Right ventricle myocardium superior (tissue), 1 donor: ENCODE results near the gene FAM171A2. TPM values are rescaled to one million over a fixed set of nuclear protein-coding genes. Genes with fewer than 3 reads are reported as not detected.
A peak's percentile ranks its signal among the peaks of the same experiment; 100 is the strongest.
"Not testable (repeated sequence)": the region's sequence is repeated elsewhere in the genome, so short reads cannot be mapped to it uniquely, and the experiment has no call there.

ENCODE experiments used
- ATAC-seq: fragments of 200-7000 bp; cut with Tn5 transposase; one replicate; pipeline ENCODE4 v1.9.1; 2020; ENCODE audit warnings: mild to moderate bottlenecking; ENCODE audit not compliant: poor library complexity
- DNase-seq: peaks from one replicate; pipeline ENCODE4 v3.0.0-alpha.2; 2020
- intact Hi-C: fragments of 100-400 bp; cut with DNase I; formaldehyde crosslinking; loops from one replicate; pipeline ENCODE4 v1.11.2; 2022
- total RNA-seq: library from RNA; stranded (reverse); fragmentation: NEBNext Ultra II Directional; extraction: Animal tissue kit (Norgen Biotek cat#: 25700); gene quantifications from one replicate; pipeline ENCODE4 v1.2.1, GENCODE V29; 2021
- donor health status: DM: no; HTN: yes; CAD: no; lungs with severe emphysema.

FAM171A2 gene
- total RNA-seq, 1 donor from 2014 or later: 0.62 TPM

DNA sequence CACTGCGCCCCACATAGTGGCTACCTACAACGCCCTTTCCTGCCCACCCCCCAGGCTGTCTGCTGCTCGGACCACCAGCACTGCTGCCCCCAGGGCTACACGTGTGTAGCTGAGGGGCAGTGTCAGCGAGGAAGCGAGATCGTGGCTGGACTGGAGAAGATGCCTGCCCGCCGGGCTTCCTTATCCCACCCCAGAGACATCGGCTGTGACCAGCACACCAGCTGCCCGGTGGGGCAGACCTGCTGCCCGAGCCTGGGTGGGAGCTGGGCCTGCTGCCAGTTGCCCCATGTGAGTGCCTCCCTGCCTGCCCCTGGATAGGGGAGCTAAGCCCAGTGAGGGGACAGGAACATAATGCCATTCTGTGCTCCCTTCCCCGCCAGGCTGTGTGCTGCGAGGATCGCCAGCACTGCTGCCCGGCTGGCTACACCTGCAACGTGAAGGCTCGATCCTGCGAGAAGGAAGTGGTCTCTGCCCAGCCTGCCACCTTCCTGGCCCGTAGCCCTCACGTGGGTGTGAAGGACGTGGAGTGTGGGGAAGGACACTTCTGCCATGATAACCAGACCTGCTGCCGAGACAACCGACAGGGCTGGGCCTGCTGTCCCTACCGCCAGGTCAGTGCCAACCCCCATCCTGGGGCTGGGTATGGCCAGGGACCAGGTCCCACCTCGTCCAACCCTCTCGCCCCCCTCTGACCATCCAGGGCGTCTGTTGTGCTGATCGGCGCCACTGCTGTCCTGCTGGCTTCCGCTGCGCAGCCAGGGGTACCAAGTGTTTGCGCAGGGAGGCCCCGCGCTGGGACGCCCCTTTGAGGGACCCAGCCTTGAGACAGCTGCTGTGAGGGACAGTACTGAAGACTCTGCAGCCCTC, 11.5 kb downstream of the FAM171A2 start:
- DNase-seq (no peak), ATAC-seq (no peak)
- intact Hi-C loops: no loop called here

DNA sequence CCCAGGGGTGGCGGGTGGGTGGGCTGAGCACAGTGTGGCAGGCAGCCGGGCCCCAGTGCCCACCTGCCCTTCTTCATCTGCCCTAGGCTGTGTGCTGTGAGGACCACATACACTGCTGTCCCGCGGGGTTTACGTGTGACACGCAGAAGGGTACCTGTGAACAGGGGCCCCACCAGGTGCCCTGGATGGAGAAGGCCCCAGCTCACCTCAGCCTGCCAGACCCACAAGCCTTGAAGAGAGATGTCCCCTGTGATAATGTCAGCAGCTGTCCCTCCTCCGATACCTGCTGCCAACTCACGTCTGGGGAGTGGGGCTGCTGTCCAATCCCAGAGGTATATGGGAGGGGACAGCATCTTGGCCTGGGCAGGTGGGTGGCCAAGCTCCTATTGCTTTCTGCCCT, 12.2 kb downstream of the FAM171A2 start:
- DNase-seq (no peak), ATAC-seq (no peak)

DNA sequence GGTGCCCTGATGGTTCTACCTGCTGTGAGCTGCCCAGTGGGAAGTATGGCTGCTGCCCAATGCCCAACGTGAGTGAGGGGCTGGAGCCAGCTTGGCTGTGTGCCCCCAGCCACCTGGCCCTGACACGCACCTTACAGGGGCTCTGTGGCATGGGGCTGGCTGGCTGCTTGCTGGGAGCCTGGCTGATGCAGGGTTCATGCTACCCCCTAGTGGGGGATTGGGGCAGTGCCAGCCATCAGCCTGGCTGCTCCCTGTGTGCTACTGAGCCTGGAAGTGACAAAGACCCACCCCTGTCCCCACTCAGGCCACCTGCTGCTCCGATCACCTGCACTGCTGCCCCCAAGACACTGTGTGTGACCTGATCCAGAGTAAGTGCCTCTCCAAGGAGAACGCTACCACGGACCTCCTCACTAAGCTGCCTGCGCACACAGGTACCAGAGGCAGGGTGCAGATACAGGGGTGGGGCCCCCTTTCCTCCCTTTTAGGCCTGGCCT, 12.9 kb downstream of the FAM171A2 start:
- intact Hi-C loops: no loop called here
- DNase-seq (peak; percentile 79), ATAC-seq (peak; percentile 65)

More for the DNA sequence above, 12.2 kb downstream of the FAM171A2 start:
- intact Hi-C loops: no loop called here

DNA sequence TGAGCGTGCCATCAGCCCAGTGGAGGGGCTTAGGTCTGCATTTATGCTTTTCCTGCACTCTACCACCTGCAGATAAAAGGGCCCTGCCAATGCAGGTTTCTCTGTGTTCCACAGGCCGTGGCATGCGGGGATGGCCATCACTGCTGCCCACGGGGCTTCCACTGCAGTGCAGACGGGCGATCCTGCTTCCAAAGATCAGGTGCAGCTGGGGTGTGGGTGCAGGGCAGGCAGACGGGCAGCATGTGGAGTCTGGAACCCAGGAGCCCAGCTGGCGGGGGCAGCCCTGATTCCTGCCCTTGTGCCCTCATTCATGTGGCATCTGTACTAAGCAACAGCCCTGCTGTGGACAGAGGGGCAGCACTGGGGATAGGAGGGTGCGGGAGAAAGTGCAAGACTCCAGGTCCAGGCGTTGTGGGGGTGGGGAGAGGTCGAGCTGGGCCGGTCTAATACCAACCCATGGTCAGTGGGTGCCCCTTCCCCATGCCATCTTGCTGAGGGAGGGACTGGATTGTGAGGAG, 14.0 kb downstream of the FAM171A2 start:
- DNase-seq (no peak), ATAC-seq (no peak)
- intact Hi-C loops: loop anchor here (10.0 kb wide), 1 partner anchor 205 kb away; the partner anchor contains the start of gene HROB

DNA sequence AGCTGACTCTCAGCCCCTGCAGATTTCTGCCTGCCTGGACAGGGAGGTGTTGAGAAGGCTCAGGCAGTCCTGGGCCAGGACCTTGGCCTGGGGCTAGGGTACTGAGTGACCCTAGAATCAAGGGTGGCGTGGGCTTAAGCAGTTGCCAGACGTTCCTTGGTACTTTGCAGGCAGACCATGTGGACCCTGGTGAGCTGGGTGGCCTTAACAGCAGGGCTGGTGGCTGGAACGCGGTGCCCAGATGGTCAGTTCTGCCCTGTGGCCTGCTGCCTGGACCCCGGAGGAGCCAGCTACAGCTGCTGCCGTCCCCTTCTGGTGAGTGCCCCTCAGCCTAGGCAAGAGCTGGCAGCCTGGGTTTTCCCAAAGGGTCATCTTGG, 14.7 kb downstream of the FAM171A2 start:
- no peak for ATAC-seq
- intact Hi-C loops: loop anchor here (10.0 kb wide), 1 partner anchor 204 kb away; the partner anchor contains the start of gene HROB
- DNase-seq: no peak

DNA sequence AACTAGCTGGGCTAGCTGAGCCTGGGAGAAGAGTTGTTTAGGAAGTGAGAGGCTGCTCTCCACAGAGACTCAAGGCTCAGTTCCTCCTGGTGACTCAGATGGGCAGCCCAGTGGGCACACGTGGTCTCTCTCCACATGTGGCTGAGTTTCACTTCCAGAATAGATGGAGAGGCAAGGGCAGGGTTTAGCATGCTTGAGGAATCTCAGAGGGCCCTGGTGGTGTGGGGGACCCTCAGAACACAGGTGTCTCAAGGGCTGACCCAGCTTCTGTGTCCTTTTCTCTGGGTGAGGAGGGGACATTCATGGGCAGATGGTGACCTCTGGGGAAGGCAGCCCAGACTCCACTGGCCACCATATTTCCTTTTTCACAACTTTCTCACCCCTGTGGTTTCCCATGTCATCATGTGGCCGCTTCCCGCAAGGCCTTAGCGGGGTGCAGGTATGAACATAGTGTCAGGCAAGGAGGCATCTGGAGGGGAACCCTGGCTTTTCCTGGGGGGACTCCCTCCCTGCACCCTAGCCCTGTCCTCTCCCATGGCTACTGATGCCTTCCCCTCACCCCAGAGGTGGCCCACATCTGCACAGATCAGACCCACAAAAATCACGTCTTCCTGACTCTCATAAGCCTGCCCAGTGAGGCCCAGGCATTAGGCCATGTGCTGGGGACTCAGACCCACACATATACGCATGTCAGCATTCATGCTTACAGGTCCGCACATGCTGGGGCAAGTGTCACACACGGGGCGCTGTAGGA, 15.2 kb downstream of the FAM171A2 start:
- no peak for ATAC-seq
- intact Hi-C loops: loop anchor here (10.0 kb wide), 1 partner anchor 204 kb away; the partner anchor contains the start of gene HROB
- no peak for DNase-seq

DNA sequence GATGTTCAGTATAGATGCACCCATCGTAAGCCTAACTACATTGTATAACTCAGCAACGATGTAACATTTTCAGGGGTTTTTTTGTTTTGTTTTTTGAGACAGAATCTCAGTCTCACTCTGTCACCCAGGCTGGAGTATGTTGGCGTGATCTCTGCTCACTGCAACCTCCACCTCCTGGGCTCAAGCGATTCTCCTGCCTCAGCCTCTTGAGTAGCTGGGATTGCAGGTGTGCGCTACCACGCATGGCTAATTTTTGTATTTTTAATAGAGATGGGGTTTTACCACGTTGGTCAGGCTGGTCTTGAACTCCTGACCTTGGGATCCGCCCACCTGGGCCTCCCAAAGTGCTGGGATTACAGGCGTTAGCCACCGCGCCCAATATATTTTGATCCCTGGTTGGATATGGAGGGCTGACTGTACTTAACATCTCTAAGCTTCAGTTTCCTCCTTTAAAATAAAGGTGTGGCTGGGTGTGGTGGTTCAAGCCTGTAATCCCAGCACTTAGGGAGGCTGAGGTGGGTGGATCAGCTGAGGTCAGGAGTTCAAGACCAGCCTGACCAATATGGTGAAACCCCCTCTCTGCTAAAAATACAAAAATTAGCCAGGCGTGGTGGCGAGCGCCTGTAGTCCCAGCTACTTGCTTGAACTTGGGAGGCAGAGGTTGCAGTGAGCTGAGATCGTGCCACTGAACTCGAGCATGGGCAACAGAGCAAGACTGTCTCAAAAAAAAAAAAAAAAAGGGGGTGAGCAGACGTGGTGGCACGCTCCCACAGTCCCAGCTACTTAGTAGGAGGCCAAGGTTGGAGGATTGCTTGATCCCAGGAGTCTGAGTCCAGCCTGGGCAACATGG, 16.2 kb downstream of the FAM171A2 start:
- intact Hi-C loops: loop anchor here (10.0 kb wide), 1 partner anchor 203 kb away; the partner anchor contains the start of gene HROB
- ATAC-seq, DNase-seq: not testable (repeated sequence)

DNA sequence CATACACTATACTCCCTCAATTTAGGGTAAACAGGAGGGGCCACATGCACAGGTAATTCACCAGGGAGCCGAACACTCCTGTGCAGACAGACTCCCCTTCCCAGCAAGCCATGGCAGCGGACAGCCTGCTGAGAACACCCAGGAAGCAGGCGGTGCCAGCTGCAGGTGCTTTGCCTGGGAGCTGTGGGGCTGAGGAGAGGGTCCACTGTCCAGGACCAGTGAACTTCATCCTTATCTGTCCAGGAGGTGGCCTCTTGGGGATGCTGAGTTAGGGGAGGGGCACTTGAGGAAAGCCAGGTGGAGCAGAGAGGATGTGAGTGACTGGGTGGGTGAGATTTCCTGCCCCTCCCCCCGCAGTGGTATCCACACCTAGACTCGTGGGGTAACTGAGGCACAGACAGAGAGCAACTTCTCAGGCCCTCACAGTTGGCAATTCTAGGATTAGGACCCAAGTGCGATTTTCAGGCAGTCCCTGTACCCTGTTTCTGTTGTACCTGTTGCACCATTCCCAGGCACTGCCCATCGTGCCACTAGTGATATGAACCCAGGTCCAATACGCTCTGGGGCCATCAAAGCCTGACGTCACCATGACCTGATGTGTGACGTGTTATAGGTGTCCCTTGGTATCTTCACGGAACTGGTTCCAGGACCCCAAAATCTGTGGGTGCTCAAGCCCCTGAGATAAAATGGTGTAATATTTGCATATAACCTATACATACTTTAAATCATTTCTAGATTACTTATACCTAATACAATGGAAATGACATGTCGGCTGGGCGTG, 17.4 kb downstream of the FAM171A2 start:
- ATAC-seq (no peak), DNase-seq (no peak)
- intact Hi-C loops: loop anchor here (10.0 kb wide), 1 partner anchor 201 kb away; the partner anchor contains the start of gene HROB

DNA sequence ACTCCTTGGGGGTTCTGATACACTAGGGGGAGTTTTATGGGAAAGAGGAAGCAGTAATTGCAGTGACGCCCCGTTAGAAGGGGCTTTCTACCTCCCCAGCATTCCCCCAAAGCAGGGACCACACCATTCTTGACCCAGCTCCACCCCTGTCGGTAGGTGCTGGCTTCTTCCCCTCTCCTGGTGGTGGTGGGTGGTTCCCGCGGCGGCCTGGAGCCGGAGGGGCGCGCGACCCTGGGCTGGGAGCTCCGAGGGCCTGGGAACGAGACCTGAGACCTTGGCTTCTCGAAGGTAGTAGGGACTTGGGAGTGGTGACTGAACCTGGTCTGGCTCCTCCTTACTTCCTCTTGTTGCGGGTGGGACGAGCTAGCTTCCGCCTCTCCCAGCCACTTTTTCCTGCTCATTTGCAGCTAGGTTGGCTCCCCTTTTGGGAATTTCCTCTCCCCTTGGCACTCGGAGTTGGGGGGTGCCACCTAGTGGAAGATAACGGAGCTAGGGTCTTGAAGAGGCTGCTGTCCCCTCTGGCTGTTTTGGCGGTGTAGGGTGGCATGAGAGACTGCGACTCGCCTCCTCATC, 18.1 kb downstream of the FAM171A2 start:
- ATAC-seq (peak; percentile 30), DNase-seq (peak; percentile 39)
- intact Hi-C loops: loop anchor here (10.0 kb wide), 1 partner anchor 201 kb away; the partner anchor contains the start of gene HROB

DNA sequence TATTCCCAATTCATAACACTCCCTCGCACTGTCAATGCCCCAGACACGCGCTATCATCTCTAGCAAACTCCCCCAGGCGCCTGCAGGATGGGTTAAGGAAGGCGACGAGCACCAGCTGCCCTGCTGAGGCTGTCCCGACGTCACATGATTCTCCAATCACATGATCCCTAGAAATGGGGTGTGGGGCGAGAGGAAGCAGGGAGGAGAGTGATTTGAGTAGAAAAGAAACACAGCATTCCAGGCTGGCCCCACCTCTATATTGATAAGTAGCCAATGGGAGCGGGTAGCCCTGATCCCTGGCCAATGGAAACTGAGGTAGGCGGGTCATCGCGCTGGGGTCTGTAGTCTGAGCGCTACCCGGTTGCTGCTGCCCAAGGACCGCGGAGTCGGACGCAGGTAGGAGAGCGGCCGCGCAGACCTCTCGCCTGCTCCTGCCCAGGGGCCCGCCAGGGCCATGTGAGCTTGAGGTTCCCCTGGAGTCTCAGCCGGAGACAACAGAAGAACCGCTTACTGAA, 18.7 kb downstream of the FAM171A2 start, which contains the start of gene GRN:
Gene GRN (plus strand): TSS at position 364 of the 515 bp plus-strand sequence. CDS start 3,863 bp downstream, outside the sequence.
- peak; percentile 94 for DNase-seq
- intact Hi-C loops: loop anchor here (10.0 kb wide), 1 partner anchor 200 kb away; the partner anchor contains the start of gene HROB
- ATAC-seq: peak; percentile 98

DNA sequence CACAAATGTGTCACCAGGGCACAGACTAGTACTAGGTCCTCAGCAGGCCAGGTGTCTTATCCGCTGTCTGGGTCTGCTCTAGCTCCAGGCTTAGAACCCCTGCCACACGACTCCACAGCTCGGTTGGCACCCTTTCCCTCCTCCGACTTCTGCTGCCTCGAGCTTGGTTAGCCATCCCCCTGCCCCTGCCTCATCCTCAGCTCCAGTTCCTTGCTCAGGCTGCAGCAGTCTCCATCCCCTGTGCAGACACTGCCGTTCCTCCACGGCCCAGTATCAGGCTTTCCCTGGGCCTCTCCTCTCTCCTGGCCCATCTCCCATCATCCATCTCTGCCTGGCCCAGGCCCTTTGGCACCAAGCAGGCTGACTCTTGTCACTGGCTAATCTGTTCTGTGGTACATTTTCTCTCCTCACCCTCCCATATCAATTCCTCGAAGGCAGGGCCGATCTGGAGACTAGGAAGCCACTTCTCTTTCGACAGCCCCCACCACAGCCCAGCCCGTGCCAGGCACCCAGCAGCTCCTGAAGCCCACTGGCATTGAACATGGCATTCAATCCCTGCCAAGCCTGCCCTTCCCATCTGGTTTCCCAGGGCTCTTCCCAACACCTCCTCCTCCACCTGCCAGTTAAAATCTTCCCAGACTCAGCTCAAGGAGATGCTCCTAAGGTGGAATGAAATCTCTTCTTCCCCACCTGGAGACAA, 20.0 kb downstream of the FAM171A2 start:
- DNase-seq (no peak), ATAC-seq (no peak)
- intact Hi-C loops: loop anchor here (10.0 kb wide), 1 partner anchor 199 kb away; the partner anchor contains the start of gene HROB

DNA sequence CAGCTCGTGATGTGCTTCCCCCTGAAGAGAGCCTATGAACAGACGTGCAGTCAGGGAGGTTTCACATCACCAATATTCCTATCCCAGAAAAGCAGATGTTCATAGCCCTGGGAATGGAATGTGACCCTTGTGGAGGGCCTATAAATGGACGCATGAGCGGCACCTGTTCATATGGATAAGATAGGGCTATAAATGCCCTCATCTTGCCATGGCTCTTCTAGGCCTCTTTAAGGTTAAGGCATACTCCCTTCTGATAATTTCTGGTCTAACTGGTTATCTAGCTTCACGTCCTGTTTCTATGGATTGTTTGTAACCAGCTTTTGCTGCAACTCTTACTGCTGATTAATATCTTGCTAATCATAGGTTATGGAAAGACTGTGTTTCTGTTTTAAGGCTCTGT, 23.1 kb downstream of the FAM171A2 start:
- ATAC-seq, DNase-seq: not testable (repeated sequence)
- intact Hi-C loops: loop anchor here (10.0 kb wide), 1 partner anchor 196 kb away; the partner anchor contains the start of gene HROB

DNA sequence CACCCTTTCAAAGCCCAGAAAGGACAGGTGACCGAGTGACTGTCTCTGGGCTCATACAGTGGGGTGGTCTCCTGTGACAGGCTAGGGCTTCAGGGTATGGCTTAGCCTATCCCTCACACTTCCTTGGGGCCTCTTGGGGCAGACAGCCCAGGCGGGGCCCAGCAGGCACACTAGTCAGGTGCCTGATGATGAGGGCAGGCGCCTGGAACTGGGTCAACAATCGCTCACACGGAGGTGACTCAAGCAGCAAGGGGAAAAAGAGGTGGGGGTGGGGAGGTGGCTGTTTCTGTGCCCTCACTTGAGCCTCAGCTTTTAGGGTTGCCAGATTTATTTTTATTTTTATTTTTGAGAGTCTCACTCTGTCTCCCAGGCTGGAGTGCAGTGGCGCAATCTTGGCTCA, 25.0 kb downstream of the FAM171A2 start:
- intact Hi-C loops: no loop called here
- ATAC-seq (peak; percentile 65), DNase-seq (peak; percentile 38)

DNA sequence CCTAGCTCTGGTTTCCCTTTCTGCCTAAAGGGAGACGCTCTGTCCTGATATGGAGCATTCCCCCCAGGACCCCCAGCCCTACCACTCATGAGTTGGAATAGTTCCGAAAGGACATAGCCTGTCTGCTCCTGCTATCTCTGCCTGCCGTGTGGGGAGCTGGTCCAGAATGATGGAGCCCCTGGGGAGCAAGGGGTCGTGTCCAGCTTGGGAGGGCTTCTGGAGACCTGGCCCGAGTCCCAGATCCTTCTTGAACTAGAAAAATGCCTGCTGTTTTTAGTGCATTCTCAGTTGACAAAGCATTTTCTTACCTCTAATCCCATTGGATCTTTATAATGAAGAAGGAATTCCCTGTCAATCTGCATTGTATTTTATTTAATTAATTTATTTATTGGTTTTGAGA, 27.7 kb downstream of the FAM171A2 start:
- intact Hi-C loops: no loop called here
- no peak for DNase-seq

DNA sequence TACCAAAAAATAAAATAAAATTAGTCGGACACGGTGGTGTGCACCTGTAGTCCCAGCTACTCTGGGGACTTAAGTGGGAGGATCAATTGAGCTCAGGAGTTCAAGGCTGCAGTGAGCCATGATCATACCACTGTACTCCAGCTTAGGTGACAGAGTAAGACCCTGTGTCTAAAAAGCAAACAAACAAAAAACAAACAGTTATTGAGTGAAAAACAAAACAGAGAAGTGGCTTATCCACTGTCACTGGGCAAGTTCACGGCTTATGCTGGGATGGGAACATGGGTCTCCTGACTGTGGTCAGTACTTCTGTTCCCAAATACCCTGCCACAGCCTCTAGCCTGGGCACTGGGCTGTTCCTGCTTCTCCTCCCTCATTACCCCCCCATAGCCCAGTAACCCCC, 28.1 kb downstream of the FAM171A2 start:
- no peak for ATAC-seq
- intact Hi-C loops: no loop called here
- no peak for DNase-seq

More for the DNA sequence above, 27.7 kb downstream of the FAM171A2 start:
- no peak for ATAC-seq

DNA sequence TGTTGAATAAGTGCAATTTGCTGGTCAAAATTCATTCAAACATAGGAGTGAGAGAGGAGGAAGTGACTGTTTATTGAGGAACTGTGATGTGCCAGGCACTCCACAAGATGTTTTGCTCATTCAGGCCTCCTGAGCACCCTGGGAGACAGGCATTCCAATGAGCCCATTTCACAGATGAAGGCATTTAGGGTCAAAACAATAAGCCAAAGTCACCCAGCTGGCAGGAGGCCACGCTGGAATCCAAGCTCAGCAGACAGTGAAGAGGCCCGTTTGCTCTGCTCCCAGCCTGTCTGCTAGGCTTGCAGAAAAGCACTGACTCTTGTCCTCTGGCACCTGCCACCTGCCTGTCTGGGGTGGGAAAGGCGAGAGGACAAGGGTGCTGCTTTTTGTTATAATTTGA, 28.9 kb downstream of the FAM171A2 start:
- no peak for DNase-seq
- intact Hi-C loops: no loop called here
- ATAC-seq: no peak
